OCI-LY7 (cell line): ENCODE results near the gene PARD3. TPM values are rescaled to one million over a fixed set of nuclear protein-coding genes. Genes with fewer than 3 reads are reported as not detected.

Experiments
- BruUV-seq: library from RNA; stranded (reverse); fragments of 400-500 nt; replicated peaks from 2 replicates; lab custom pipeline; 2021; lab: Mats Ljungman, UMichigan
- CTCF ChIA-PET: fragments of 300-600 bp; sonication (Branson Sonifier 250); formaldehyde crosslinking; loops from one replicate; lab custom pipeline; 2022; ENCODE audit warnings: antibody characterized with exemption; ENCODE audit not compliant: unreplicated experiment; lab: Charles Lee
- POLR2A ChIA-PET: fragments of 300-600 bp; sonication (Branson Sonifier 250); formaldehyde crosslinking; loops from one replicate; lab custom pipeline; 2022; ENCODE audit warnings: antibody characterized with exemption; lab: Charles Lee
- DNase-seq: peaks from one replicate; pipeline ENCODE4 v3.0.0-alpha.2; 2015; ENCODE audit warnings: low spot score
- H2AFZ ChIP-seq: fragments of 200-600 bp; sonication (generic), shearing (Covaris generic); 2 replicates; pipeline ENCODE4 v1.6.1; 2014; ENCODE audit warnings: mild to moderate bottlenecking, antibody characterized with exemption, low read length, moderate library complexity
- H3K27ac ChIP-seq: fragments of 200-600 bp; sonication (generic); 2 replicates; pipeline ENCODE4 v1.5.1; 2014; ENCODE audit warnings: mixed run types, low read depth, mild to moderate bottlenecking, moderate library complexity, low read length, inconsistent platforms; ENCODE audit not compliant: poor library complexity, severe bottlenecking
- H3K36me3 ChIP-seq: fragments of 200-600 bp; sonication (generic); 2 replicates; pipeline ENCODE4 v1.6.1; 2014; ENCODE audit warnings: mild to moderate bottlenecking, antibody characterized with exemption, low read length, moderate library complexity, mixed read lengths; ENCODE audit not compliant: insufficient read depth
- H3K4me1 ChIP-seq: fragments of 200-600 bp; sonication (generic); 2 replicates; pipeline ENCODE4 v1.5.1; 2014; ENCODE audit warnings: mild to moderate bottlenecking, low read length; ENCODE audit not compliant: insufficient read depth, poor library complexity, severe bottlenecking
- H3K4me2 ChIP-seq: fragments of 200-600 bp; sonication (generic); 2 replicates; pipeline ENCODE4 v1.6.1; 2014; ENCODE audit warnings: mild to moderate bottlenecking, low read length
- H3K4me3 ChIP-seq: fragments of 200-600 bp; sonication (generic); 2 replicates; pipeline ENCODE4 v1.5.1; 2014; ENCODE audit warnings: mild to moderate bottlenecking, low read depth, low read length; ENCODE audit not compliant: poor library complexity, severe bottlenecking
- H3K79me2 ChIP-seq: fragments of 200-600 bp; sonication (generic); 2 replicates; pipeline ENCODE4 v1.6.1; 2016; ENCODE audit warnings: low read depth, mild to moderate bottlenecking, low read length, moderate library complexity, mixed read lengths; ENCODE audit not compliant: insufficient read depth
- H3K9me2 ChIP-seq: fragments of 200-600 bp; sonication (generic); 2 replicates; pipeline ENCODE4 v1.6.1; 2016; ENCODE audit warnings: mild to moderate bottlenecking, low read length, mixed read lengths; ENCODE audit not compliant: insufficient read depth
- H3K9me3 ChIP-seq: fragments of 200-600 bp; sonication (generic); 2 replicates; pipeline ENCODE4 v1.6.1; 2014; ENCODE audit warnings: mild to moderate bottlenecking, mixed run types, low read length, mixed read lengths
- H4K20me1 ChIP-seq: fragments of 200-600 bp; sonication (generic); 2 replicates; pipeline ENCODE4 v1.6.1; 2014; ENCODE audit warnings: mild to moderate bottlenecking, antibody characterized with exemption, low read length, moderate library complexity, mixed read lengths; ENCODE audit not compliant: insufficient read depth
- CTCF ChIP-seq: fragments of 200-600 bp; sonication (generic); conservative IDR thresholded peaks from 2 replicates; pipeline ENCODE4 v1.5.1; 2014; ENCODE audit warnings: mild to moderate bottlenecking, antibody characterized with exemption, low read length, moderate library complexity, mixed read lengths
- EZH2phosphoT487 ChIP-seq: fragments of 200-600 bp; sonication (generic); IDR thresholded peaks from 2 replicates; pipeline ENCODE4 v1.6.1; 2018; ENCODE audit warnings: low read depth, borderline replicate concordance, mild to moderate bottlenecking, mixed run types, antibody characterized with exemption, low read length, moderate library complexity, mixed read lengths
- intact Hi-C: fragments of 100-400 bp; cut with micrococcal nuclease; formaldehyde crosslinking; loops from one replicate; pipeline ENCODE4 v1.10.0; 2022; ENCODE audit not compliant: unreplicated experiment
- total RNA-seq, 2 experiments: library from RNA; depleted of rRNA in 1 of 2; stranded (reverse); fragments of >200 nt in 1 of 2; shearing (Covaris generic) in 1 of 2; gene quantifications; 2 replicates each; pipeline ENCODE4 v1.2.3, GENCODE V29; 2014 to 2022

The PARD3 gene
- total RNA-seq, 2 experiments from 2014 or later: not detected

- H3K4me1 ChIP-seq: no peaks in the 10 kb centered on the region
- no peak overlapping the region for H2AFZ ChIP-seq
- no peaks in the 10 kb centered on the region for H4K20me1 ChIP-seq
- no peaks in the 10 kb centered on the region for H3K79me2 ChIP-seq
- H3K27ac ChIP-seq: no peak overlapping the region
- DNase-seq: no peak
- ChIA-PET CTCF (no interaction called here), POLR2A (no interaction called here)
- no peaks in the 10 kb centered on the region for H3K9me3 ChIP-seq
- no peaks in the 10 kb centered on the region for H3K9me2 ChIP-seq
- H3K4me3 ChIP-seq: no peak overlapping the region
- intact Hi-C loops: no loop called here
- no peak overlapping the region for H3K4me2 ChIP-seq
- H3K36me3 ChIP-seq: no peaks in the 10 kb centered on the region
- BruUV-seq: no TSS peak
- TF ChIP-seq EZH2phosphoT487 (no peak), CTCF (no peak)
Observed at GRCh38 chr10:34748767-34749166, 66.3 kb downstream of the PARD3 start.

GRCh38 chr10:34748357-34748756 lies 66.7 kb downstream of the PARD3 start:
- Histone ChIP-seq H3K36me3 (no peaks in the 10 kb centered on the region), H4K20me1 (no peaks in the 10 kb centered on the region), H3K4me3 (no peak overlapping the region), H3K4me1 (no peaks in the 10 kb centered on the region), H3K4me2 (no peak overlapping the region), H3K9me3 (no peaks in the 10 kb centered on the region), H2AFZ (no peak overlapping the region), H3K79me2 (no peaks in the 10 kb centered on the region), H3K27ac (no peak overlapping the region), H3K9me2 (no peaks in the 10 kb centered on the region)
- BruUV-seq: no TSS peak
- ChIA-PET CTCF (no interaction called here), POLR2A (no interaction called here)
- TF ChIP-seq CTCF (no peak), EZH2phosphoT487 (no peak)
- DNase-seq: no peak
- intact Hi-C loops: no loop called here

- Histone ChIP-seq H3K79me2 (no peaks in the 10 kb centered on the region), H3K9me3 (no peaks in the 10 kb centered on the region), H3K4me1 (no peaks in the 10 kb centered on the region), H3K9me2 (no peaks in the 10 kb centered on the region), H3K4me3 (no peak overlapping the region), H2AFZ (no peak overlapping the region), H4K20me1 (no peaks in the 10 kb centered on the region), H3K27ac (no peak overlapping the region), H3K4me2 (no peak overlapping the region), H3K36me3 (no peaks in the 10 kb centered on the region)
- no peak for TF ChIP-seq CTCF
- no peak for TF ChIP-seq EZH2phosphoT487
- CTCF ChIA-PET: no interaction called here
- no TSS peak for BruUV-seq
- no peak for DNase-seq
- POLR2A ChIA-PET: no interaction called here
- intact Hi-C loops: no loop called here
Observed at GRCh38 chr10:34746094-34746493, 69.0 kb downstream of the PARD3 start.
